HUES64 (cell line): Measurements from ENCODE around the gene TAF11L14.
"Not testable (repeated sequence)": the region's sequence is repeated elsewhere in the genome, so short reads cannot be mapped to it uniquely, and the experiment has no call there.

ENCODE experiments used
- H3K27ac ChIP-seq: 2 replicates; pipeline ENCODE4 v1.7.0; 2013; ENCODE audit warnings: low read depth, low read length, inconsistent platforms
- H3K27me3 ChIP-seq: 2 replicates; pipeline ENCODE4 v1.6.1; 2013; ENCODE audit warnings: mild to moderate bottlenecking, low read length; ENCODE audit not compliant: insufficient read depth
- H3K36me3 ChIP-seq: 2 replicates; pipeline ENCODE4 v1.6.1; 2013; ENCODE audit warnings: mild to moderate bottlenecking, low read length; ENCODE audit not compliant: insufficient read depth
- H3K4me1 ChIP-seq: 2 replicates; pipeline ENCODE4 v1.6.1; 2013; ENCODE audit warnings: mild to moderate bottlenecking, low read length, moderate library complexity; ENCODE audit not compliant: insufficient read depth
- H3K4me3 ChIP-seq: 2 replicates; pipeline ENCODE4 v1.5.1; 2013; ENCODE audit warnings: mild to moderate bottlenecking, low read length, moderate library complexity
- H3K9ac ChIP-seq: 2 replicates; pipeline ENCODE4 v1.6.1; 2013; ENCODE audit warnings: mild to moderate bottlenecking, low read depth, low read length
- H3K9me3 ChIP-seq: 2 replicates; pipeline ENCODE4 v1.6.1; 2013; ENCODE audit warnings: low read depth, low read length; ENCODE audit not compliant: insufficient read depth
- WGBS: fragments of 150-250, 120-280 bp; methylation state at CpG from one replicate; pipeline ENCODE4 v1.1.7; 2013; ENCODE audit warnings: missing lambda C conversion rate; 5-methylcytosine and 5-hydroxymethylcytosine counted together

TAF11L14 gene

GRCh38 chr5:17620627-17621026 lies 13.6 kb upstream of the TAF11L14 start:
- Histone ChIP-seq H3K4me3 (no peak overlapping the region), H3K36me3 (no peaks in the 10 kb centered on the region), H3K4me1 (no peaks in the 10 kb centered on the region), H3K9ac (no peak overlapping the region), H3K27ac (no peak overlapping the region), H3K27me3 (no peaks in the 10 kb centered on the region), H3K9me3 (no peaks in the 10 kb centered on the region)
- 87% methylated on average over 17 of the region's 17 CpGs for WGBS

- Histone ChIP-seq H3K9me3 (no peaks in the 10 kb centered on the region), H3K27me3 (no peaks in the 10 kb centered on the region), H3K36me3 (no peaks in the 10 kb centered on the region), H3K4me3 (no peak overlapping the region), H3K9ac (no peak overlapping the region), H3K4me1 (no peaks in the 10 kb centered on the region), H3K27ac (no peak overlapping the region)
- 94% methylated on average over 11 of the region's 11 CpGs for WGBS
Observed at GRCh38 chr5:17625686-17626085, 8.6 kb upstream of the TAF11L14 start.

GRCh38 chr5:17631788-17632187 lies 2.5 kb upstream of the TAF11L14 start, which contains the start of gene TAF11L13:
TAF11L13 (plus strand) TSS chr5:17632088.
- WGBS = 86% methylated on average over 6 of the region's 12 CpGs
- not testable (repeated sequence) for H3K4me3 ChIP-seq, H3K27ac ChIP-seq, H3K9me3 ChIP-seq, H3K27me3 ChIP-seq, H3K36me3 ChIP-seq, H3K4me1 ChIP-seq, H3K9ac ChIP-seq

GRCh38 chr5:17649232-17649631 lies 15.0 kb downstream of the TAF11L14 start:
- not testable (repeated sequence) for H3K4me1 ChIP-seq, H3K36me3 ChIP-seq, H3K9ac ChIP-seq, H3K27me3 ChIP-seq, H3K27ac ChIP-seq, H3K4me3 ChIP-seq, H3K9me3 ChIP-seq
- 94% methylated on average over 10 of the region's 10 CpGs for WGBS

- not testable (repeated sequence) for H3K4me3 ChIP-seq, H3K4me1 ChIP-seq, H3K9ac ChIP-seq, H3K27ac ChIP-seq, H3K27me3 ChIP-seq, H3K9me3 ChIP-seq, H3K36me3 ChIP-seq
- WGBS = 96% methylated on average over 32 of the region's 32 CpGs
Observed at GRCh38 chr5:17655201-17655759, 21.0 kb downstream of the TAF11L14 start.

- WGBS = no CpG with 5 or more reads among the region's 6 CpGs
- Histone ChIP-seq H3K27me3 (no peaks in the 10 kb centered on the region), H3K9me3 (no peaks in the 10 kb centered on the region; the same call in 1 of the 2 replicates), H3K36me3 (no peaks in the 10 kb centered on the region), H3K27ac (no peak overlapping the region), H3K9ac (no peak overlapping the region), H3K4me3 (no peak overlapping the region), H3K4me1 (no peaks in the 10 kb centered on the region)
Observed at GRCh38 chr5:17655921-17656320, 21.7 kb downstream of the TAF11L14 start.

GRCh38 chr5:17663182-17663581 lies 28.9 kb downstream of the TAF11L14 start:
- H3K36me3 ChIP-seq = no peaks in the 10 kb centered on the region
- peaks cover 7% of the 10 kb centered on the region for H3K4me1 ChIP-seq
- H3K4me3 ChIP-seq = no peak overlapping the region
- no peak overlapping the region for H3K27ac ChIP-seq
- no peak overlapping the region for H3K9ac ChIP-seq
- no peaks in the 10 kb centered on the region for H3K27me3 ChIP-seq
- H3K9me3 ChIP-seq = no peaks in the 10 kb centered on the region; the same call in 1 of the 2 replicates
- WGBS = 96% methylated on average over 8 of the region's 8 CpGs

- Histone ChIP-seq H3K27me3 (no peaks in the 10 kb centered on the region), H3K4me3 (no peak overlapping the region), H3K9me3 (no peaks in the 10 kb centered on the region), H3K36me3 (no peaks in the 10 kb centered on the region), H3K27ac (no peak overlapping the region), H3K9ac (no peak overlapping the region), H3K4me1 (peaks cover 7% of the 10 kb centered on the region)
- WGBS = 91% methylated on average over 1 of the region's 2 CpGs
Observed at GRCh38 chr5:17665836-17666235, 31.6 kb downstream of the TAF11L14 start.

GRCh38 chr5:17666726-17667235 lies 32.5 kb downstream of the TAF11L14 start:
- H3K4me1 ChIP-seq = peaks cover 7% of the 10 kb centered on the region
- H3K9me3 ChIP-seq = no peaks in the 10 kb centered on the region
- no peak overlapping the region for H3K27ac ChIP-seq
- H3K36me3 ChIP-seq = no peaks in the 10 kb centered on the region
- no peak overlapping the region for H3K4me3 ChIP-seq
- no peak overlapping the region for H3K9ac ChIP-seq
- no peaks in the 10 kb centered on the region for H3K27me3 ChIP-seq
- no CpG with 5 or more reads among the region's 3 CpGs for WGBS

GRCh38 chr5:17670353-17670752 lies 36.1 kb downstream of the TAF11L14 start:
- H3K9ac ChIP-seq = no peak overlapping the region
- 95% methylated on average over 14 of the region's 14 CpGs for WGBS
- no peaks in the 10 kb centered on the region for H3K36me3 ChIP-seq
- H3K4me3 ChIP-seq = no peak overlapping the region
- no peak overlapping the region for H3K27ac ChIP-seq
- no peaks in the 10 kb centered on the region for H3K4me1 ChIP-seq
- no peaks in the 10 kb centered on the region for H3K9me3 ChIP-seq
- no peaks in the 10 kb centered on the region for H3K27me3 ChIP-seq

GRCh38 chr5:17678751-17679324 lies 44.6 kb downstream of the TAF11L14 start:
- Histone ChIP-seq H3K9ac (no peak overlapping the region), H3K36me3 (no peaks in the 10 kb centered on the region), H3K4me1 (no peaks in the 10 kb centered on the region), H3K27me3 (no peaks in the 10 kb centered on the region), H3K4me3 (no peak overlapping the region), H3K9me3 (no peaks in the 10 kb centered on the region), H3K27ac (no peak overlapping the region)
- 96% methylated on average over 4 of the region's 4 CpGs for WGBS
